ENCODE measurements around the gene DNHD1.

The DNHD1 gene

DNA sequence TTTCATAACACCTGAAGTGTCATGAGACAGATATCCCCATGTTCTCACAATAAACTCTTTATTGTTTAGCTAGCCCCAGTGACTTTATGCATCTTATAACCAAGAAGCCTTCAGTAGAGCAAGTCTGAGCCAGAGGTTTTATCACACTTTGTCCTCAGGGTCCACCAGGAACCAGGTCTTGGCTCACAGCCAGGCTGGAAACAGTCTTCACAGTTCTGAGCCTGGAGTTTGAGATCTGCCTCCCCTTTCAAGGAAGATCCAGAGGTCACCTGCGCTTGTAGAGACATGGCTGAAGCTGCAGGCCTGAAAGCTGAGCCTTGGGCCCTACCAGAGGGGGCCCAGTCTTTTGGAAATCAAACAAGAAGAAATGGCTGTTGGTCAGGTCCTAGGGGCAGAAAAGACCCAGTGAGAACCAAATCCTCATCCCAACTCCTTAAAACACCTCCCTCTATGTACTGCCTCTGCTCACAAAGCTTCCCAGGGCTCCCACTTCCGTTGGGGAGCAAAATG lies 102.9 kb downstream of the DNHD1 start:
- Histone ChIP-seq H3K36me3 (ENCODE audit: insufficient read depth, insufficient read length, low read length) (peaks cover 69% of the 10 kb centered on the region), H3K9me3 (ENCODE audit: insufficient read depth, low read length) (no peaks in the 10 kb centered on the region), H3K9ac (ENCODE audit: insufficient read length, low read depth) (no peak overlapping the region), H3K27me3 (ENCODE audit: insufficient read depth, insufficient read length) (no peaks in the 10 kb centered on the region), H3K4me3 (ENCODE audit: insufficient read length, low read depth) (no peak overlapping the region), H3K4me1 (ENCODE audit: insufficient read depth, insufficient read length) (no peaks in the 10 kb centered on the region)
- no peak for DNase-seq (ENCODE audit: low read depth, low spot score)
- no peak for TF ChIP-seq ZNF274 (IDR thresholded peaks at IDR 0.05; ENCODE audit: low read depth, low read length)
- no peak for TF ChIP-seq YY1 (IDR thresholded peaks at IDR 0.05; ENCODE audit: insufficient read depth, insufficient read length)
- TF ChIP-seq SUZ12 (IDR thresholded peaks at IDR 0.05; ENCODE audit: extremely low read depth, insufficient read depth, insufficient read length): no peak

DNA sequence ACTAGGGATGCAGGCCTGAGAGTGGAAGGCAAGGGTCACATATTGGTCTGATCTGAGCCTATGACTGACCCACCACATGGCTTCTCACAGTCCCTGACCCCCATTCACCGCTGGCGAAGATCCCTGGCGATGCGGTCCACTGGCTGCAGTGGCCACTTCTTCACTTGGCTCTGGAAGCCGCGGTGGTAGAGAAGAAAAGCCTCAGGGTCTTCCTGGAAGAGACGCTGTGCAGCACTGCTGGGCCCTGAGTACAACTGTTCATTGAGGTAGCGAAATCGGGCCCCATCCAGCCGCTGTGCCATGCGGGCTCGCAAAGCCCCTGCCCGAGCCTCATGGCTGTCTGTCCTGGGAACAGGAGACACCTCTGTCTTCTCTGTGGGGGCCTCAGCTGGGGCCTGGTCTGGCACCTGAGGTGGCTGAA lies 104.0 kb downstream of the DNHD1 start:
- H3K36me3 ChIP-seq (ENCODE audit: insufficient read depth, insufficient read length, low read length): peaks cover 71% of the 10 kb centered on the region
- DNase-seq (ENCODE audit: low read depth, low spot score): no peak
- TF ChIP-seq YY1 (IDR thresholded peaks at IDR 0.05; ENCODE audit: insufficient read depth, insufficient read length) (no peak), ZNF274 (IDR thresholded peaks at IDR 0.05; ENCODE audit: low read depth, low read length) (no peak), SUZ12 (IDR thresholded peaks at IDR 0.05; ENCODE audit: extremely low read depth, insufficient read depth, insufficient read length) (no peak)
- no peak overlapping the region for H3K4me3 ChIP-seq (ENCODE audit: insufficient read length, low read depth)
- H3K9me3 ChIP-seq (ENCODE audit: insufficient read depth, low read length): no peaks in the 10 kb centered on the region
- no peaks in the 10 kb centered on the region for H3K4me1 ChIP-seq (ENCODE audit: insufficient read depth, insufficient read length)
- H3K27me3 ChIP-seq (ENCODE audit: insufficient read depth, insufficient read length): no peaks in the 10 kb centered on the region
- H3K9ac ChIP-seq (ENCODE audit: insufficient read length, low read depth): no peak overlapping the region

DNA sequence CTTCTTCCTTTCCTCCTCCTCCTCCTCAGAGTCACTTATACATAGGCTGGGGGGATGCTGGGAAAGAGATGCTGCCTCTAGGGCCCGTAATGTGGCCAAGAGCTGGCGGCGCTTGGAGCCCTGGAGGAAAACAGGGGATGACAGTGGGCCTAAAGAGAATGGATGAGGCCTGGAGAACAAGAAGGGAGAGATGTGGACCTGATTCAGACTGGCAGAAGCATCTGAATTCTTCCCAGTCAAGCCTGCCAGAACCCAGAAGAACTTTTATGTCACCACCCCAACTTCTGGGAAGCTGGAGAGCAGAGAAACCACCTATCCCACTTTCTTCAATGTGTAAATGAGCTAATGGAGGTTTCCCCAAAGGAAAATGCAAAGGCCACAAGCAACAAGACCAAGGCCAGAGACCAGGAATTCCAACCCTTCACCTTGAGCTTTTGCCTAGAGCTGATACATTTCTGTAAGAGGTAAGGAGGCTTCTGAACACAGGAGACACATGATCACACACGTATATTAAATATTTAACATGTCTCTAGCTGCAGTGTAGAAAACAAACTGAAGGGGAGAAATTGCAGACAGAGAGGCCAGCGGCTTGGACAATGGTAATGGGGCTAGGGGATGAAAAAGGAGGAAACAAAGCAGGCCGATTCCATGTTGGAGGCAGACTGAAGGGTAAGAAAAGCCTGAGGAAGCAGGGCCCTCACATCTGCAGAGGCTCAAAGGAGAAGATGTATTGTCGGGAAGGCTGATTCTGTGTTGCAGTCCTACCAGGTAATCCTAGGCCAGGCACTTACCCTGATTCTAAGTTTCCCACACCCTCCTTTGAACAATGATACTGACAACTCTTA lies 105.2 kb downstream of the DNHD1 start:
- Histone ChIP-seq H3K4me1 (ENCODE audit: insufficient read depth, insufficient read length) (peaks cover 4% of the 10 kb centered on the region), H3K9ac (ENCODE audit: insufficient read length, low read depth) (peak overlapping the region; percentile 91), H3K36me3 (ENCODE audit: insufficient read depth, insufficient read length, low read length) (peaks cover 65% of the 10 kb centered on the region)

DNA sequence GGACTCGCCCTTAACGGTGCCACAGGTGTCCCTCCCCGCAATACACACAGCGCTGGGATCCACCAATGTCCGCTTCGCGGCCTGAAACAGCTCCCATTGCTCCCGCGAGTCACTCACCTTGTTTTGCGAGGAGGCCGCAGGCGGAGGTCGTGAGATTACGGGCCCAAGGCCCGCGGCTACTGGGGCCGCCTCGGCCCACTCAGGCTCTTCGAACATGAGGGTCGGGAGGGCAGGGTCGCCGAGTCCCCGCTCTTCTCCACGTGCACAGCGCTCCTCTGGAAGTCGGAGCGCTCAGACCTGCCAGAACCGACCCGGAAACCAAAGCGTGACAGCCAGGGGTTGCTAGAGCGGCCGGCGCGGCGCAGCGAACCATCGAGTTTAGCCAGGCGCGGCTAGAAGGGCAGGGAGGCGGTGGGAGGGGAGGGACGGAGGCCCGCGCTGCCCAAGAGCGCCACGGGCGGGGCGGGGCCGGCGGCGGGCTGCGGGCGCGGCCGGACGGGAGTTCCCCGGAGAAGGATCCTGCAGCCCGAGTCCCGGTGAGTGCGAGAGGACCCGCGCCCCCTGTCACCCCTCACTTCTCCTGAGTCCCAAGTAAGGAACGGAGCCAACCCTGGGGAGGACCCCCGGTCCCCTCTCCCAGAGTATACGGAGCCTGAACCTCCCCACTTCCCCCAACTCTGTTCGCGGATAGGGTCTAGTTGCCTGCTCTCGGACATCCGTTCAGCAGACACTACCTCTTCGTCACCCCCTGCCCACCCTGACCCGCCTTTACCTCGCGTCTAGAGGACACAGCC lies 106.4 kb downstream of the DNHD1 start, which contains the start of the genes ILK and RRP8:
Gene ILK (plus strand): TSS at position 488 of the 794 bp plus-strand sequence. CDS start 498 bp downstream, outside the sequence.
Gene RRP8 (minus strand): TSS at position 330 of the 794 bp plus-strand sequence. CDS start 114 bp downstream, at position 216.
- peak; percentile 82 for DNase-seq (ENCODE audit: low read depth, low spot score)
- Histone ChIP-seq H3K4me1 (ENCODE audit: insufficient read depth, insufficient read length) (peaks cover 4% of the 10 kb centered on the region), H3K27me3 (ENCODE audit: insufficient read depth, insufficient read length) (no peaks in the 10 kb centered on the region), H3K9ac (ENCODE audit: insufficient read length, low read depth) (peak within 1 kb of the TSS; percentile 91), H3K9me3 (ENCODE audit: insufficient read depth, low read length) (no peaks in the 10 kb centered on the region), H3K36me3 (ENCODE audit: insufficient read depth, insufficient read length, low read length) (peaks cover 69% of the 10 kb centered on the region), H3K4me3 (ENCODE audit: insufficient read length, low read depth) (peak within 1 kb of the TSS; percentile 84)
- TF ChIP-seq ZNF274 (IDR thresholded peaks at IDR 0.05; ENCODE audit: low read depth, low read length) (no peak), SUZ12 (IDR thresholded peaks at IDR 0.05; ENCODE audit: extremely low read depth, insufficient read depth, insufficient read length) (no peak), YY1 (IDR thresholded peaks at IDR 0.05; ENCODE audit: insufficient read depth, insufficient read length) (peak; percentile 11)

More for the DNA sequence above, 105.2 kb downstream of the DNHD1 start:
- no peaks in the 10 kb centered on the region for H3K27me3 ChIP-seq (ENCODE audit: insufficient read depth, insufficient read length)
- TF ChIP-seq YY1 (IDR thresholded peaks at IDR 0.05; ENCODE audit: insufficient read depth, insufficient read length): no peak
- TF ChIP-seq SUZ12 (IDR thresholded peaks at IDR 0.05; ENCODE audit: extremely low read depth, insufficient read depth, insufficient read length): no peak
- TF ChIP-seq ZNF274 (IDR thresholded peaks at IDR 0.05; ENCODE audit: low read depth, low read length): no peak
- DNase-seq (ENCODE audit: low read depth, low spot score): no peak
- H3K4me3 ChIP-seq (ENCODE audit: insufficient read length, low read depth): peak overlapping the region; percentile 84
- no peaks in the 10 kb centered on the region for H3K9me3 ChIP-seq (ENCODE audit: insufficient read depth, low read length)

DNA sequence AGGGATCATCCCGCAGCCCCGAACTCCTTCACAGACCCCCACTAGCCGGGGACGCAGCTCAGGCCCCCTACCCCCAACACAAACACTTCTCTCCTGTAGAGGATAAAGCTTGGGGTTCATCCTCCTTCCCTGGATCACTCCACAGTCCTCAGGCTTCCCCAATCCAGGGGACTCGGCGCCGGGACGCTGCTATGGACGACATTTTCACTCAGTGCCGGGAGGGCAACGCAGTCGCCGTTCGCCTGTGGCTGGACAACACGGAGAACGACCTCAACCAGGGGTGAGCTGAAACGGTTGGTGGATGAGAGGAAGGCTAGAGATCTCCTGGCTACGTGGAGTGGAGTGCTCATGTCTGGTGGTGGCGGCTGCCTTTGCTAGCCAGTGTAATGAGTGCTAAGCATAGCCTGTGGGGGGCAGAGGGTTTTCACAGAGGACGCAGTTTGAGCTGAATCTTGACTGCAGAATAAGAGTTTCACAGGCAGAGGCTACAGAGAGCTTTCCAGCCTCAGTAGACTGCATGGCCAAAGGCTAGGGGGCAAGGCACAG lies 107.1 kb downstream of the DNHD1 start:
- DNase-seq (ENCODE audit: low read depth, low spot score): no peak

DNA sequence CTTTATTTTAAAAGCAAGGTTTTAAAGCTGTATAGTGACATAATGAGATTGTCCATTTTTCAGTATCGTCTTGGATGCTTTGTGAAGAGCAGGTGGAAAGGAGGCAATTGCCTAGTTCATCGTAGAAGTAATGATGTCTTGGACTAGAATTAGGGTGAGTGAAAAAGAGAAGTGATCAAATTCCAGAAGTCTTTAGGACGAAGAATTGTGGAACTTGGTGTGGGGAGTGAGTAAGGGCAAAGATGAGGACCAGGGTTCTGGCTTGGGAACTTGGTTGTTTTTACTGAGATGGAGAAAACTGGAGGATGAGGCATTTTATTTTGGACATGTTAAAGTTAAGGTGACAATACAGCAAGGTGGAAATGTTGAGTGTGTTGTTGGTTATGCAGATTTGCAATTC lies 107.7 kb downstream of the DNHD1 start:
- H3K27me3 ChIP-seq (ENCODE audit: insufficient read depth, insufficient read length): no peaks in the 10 kb centered on the region
- peak overlapping the region; percentile 91 for H3K9ac ChIP-seq (ENCODE audit: insufficient read length, low read depth)
- H3K4me1 ChIP-seq (ENCODE audit: insufficient read depth, insufficient read length): peaks cover 4% of the 10 kb centered on the region
- H3K4me3 ChIP-seq (ENCODE audit: insufficient read length, low read depth): peak overlapping the region; percentile 84
- H3K9me3 ChIP-seq (ENCODE audit: insufficient read depth, low read length): no peaks in the 10 kb centered on the region
- no peak for DNase-seq (ENCODE audit: low read depth, low spot score)
- peaks cover 69% of the 10 kb centered on the region for H3K36me3 ChIP-seq (ENCODE audit: insufficient read depth, insufficient read length, low read length)
- TF ChIP-seq SUZ12 (IDR thresholded peaks at IDR 0.05; ENCODE audit: extremely low read depth, insufficient read depth, insufficient read length): no peak
- no peak for TF ChIP-seq ZNF274 (IDR thresholded peaks at IDR 0.05; ENCODE audit: low read depth, low read length)
- no peak for TF ChIP-seq YY1 (IDR thresholded peaks at IDR 0.05; ENCODE audit: insufficient read depth, insufficient read length)

More for the DNA sequence above, 107.1 kb downstream of the DNHD1 start:
- TF ChIP-seq ZNF274 (IDR thresholded peaks at IDR 0.05; ENCODE audit: low read depth, low read length) (no peak), SUZ12 (IDR thresholded peaks at IDR 0.05; ENCODE audit: extremely low read depth, insufficient read depth, insufficient read length) (no peak), YY1 (IDR thresholded peaks at IDR 0.05; ENCODE audit: insufficient read depth, insufficient read length) (no peak)
- H3K36me3 ChIP-seq (ENCODE audit: insufficient read depth, insufficient read length, low read length): peaks cover 69% of the 10 kb centered on the region
- no peaks in the 10 kb centered on the region for H3K27me3 ChIP-seq (ENCODE audit: insufficient read depth, insufficient read length)
- H3K4me1 ChIP-seq (ENCODE audit: insufficient read depth, insufficient read length): peaks cover 4% of the 10 kb centered on the region
- H3K4me3 ChIP-seq (ENCODE audit: insufficient read length, low read depth): peak overlapping the region; percentile 84
- H3K9me3 ChIP-seq (ENCODE audit: insufficient read depth, low read length): no peaks in the 10 kb centered on the region
- peak overlapping the region; percentile 91 for H3K9ac ChIP-seq (ENCODE audit: insufficient read length, low read depth)

Data from NT2/D1 (cell line).